ENCODE results near the gene BICD1.
A peak's percentile ranks its signal among the peaks of the same experiment; 100 is the strongest.

The BICD1 gene

DNA sequence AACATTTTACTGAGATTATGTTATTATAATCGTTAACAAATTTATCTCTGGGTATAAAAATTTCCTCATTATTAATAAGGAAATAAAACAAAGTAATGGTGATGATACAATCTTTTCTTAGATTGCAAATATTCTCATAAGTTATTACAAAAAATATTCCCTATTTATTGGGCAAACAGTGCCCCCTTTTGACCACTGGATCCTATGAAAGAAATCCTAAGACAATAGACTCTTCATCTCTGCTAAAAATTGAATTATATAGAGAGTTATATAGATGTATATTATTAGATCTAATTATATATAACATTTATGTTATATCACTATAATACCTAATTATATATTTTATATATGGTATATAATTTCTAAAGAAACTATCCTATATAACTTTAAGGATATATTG is 198.5 kb downstream of the BICD1 start:
- H3K9me3 Mint-ChIP-seq: no peaks in the 10 kb centered on the region
- ATAC-seq (replicated peaks) (no peak), DNase-seq (peak in 1 of 3 experiments; percentile 14)
- H3K27me3 Mint-ChIP-seq: no peaks in the 10 kb centered on the region
- no peaks in the 10 kb centered on the region for H3K4me1 Mint-ChIP-seq (ENCODE audit: low read depth in 2 of 2)
- H3K27ac Mint-ChIP-seq: no peak overlapping the region
- no peaks in the 10 kb centered on the region for H3K36me3 Mint-ChIP-seq (ENCODE audit: insufficient read depth)
- H3K4me3 Mint-ChIP-seq: no peak overlapping the region

DNA sequence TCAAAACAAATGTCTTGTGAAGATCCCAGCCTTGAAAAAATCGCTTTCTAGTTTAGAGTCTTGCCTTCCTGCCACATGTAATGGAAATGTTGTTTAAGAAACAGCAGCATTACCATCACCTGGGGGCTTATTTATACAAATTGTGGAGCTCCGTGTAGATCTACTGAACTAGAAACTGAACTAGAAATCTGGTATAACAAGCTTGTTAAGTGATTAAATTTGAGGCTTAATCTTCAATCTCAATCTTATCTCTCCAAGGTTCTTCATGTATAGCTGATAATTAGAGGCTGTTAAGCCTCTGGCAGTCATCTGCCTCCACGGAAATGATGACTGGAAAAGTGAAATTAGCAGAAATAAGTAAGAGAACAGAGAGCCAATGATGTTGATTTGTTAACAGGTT is 200.7 kb downstream of the BICD1 start:
- DNase-seq (no peak), ATAC-seq (replicated peaks) (no peak)
- peaks cover 0 to 3% of the 10 kb centered on the region in 2 donors for H3K4me1 Mint-ChIP-seq (ENCODE audit: low read depth in 2 of 2)
- H3K36me3 Mint-ChIP-seq (ENCODE audit: insufficient read depth): no peaks in the 10 kb centered on the region
- H3K9me3 Mint-ChIP-seq: no peaks in the 10 kb centered on the region
- H3K4me3 Mint-ChIP-seq: no peak overlapping the region
- H3K27me3 Mint-ChIP-seq: no peaks in the 10 kb centered on the region
- no peak overlapping the region for H3K27ac Mint-ChIP-seq

DNA sequence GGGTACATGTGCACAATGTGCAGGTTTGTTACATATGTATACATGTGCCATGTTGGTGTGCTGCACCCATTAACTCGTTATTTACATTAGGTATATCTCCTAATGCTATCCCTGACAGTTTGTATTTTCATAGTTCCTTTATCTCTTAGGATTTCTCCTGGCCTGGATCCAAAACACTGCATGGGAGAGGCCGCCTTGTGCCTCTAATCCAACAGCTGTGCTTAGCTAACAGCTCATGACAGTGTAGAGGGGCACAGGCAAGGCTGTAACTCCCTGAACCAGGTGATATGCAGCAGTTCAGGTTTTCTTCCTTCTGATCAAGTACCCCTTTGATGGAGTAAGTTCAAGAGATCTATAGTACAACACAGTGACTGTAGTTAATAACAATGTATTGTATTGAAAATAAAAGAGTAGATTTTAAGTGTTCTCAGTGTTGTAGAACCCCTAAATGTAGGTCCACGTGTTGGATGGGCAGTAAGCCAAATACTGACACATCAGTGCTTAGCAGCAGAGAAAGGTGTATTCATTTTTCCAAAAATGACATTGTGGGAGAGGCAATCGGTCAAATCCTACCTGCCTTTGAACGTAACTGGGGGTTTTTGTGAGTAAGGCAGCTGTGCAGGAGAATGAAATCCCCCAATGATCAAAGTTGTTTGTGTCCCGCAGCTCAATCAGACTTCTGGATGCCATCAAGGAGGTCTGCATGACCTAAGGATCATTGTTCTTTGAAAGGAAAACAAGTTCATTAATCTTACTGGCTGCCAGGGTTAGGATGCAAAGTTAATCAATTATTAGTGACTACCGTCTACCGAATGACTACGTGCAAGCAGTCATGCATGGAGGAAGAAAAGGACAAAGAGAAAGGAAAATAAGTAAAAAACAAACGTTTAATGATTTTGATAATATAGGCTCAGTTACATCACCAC is 203.4 kb downstream of the BICD1 start:
- Mint-ChIP-seq H3K9me3 (no peaks in the 10 kb centered on the region), H3K4me3 (no peak overlapping the region), H3K36me3 (ENCODE audit: insufficient read depth) (no peaks in the 10 kb centered on the region), H3K27me3 (no peaks in the 10 kb centered on the region), H3K27ac (no peak overlapping the region), H3K4me1 (ENCODE audit: low read depth in 2 of 2) (peaks cover 0 to 3% of the 10 kb centered on the region in 2 donors)
- DNase-seq (no peak), ATAC-seq (replicated peaks) (no peak)

- Mint-ChIP-seq H3K4me1 (ENCODE audit: low read depth in 2 of 2) (peaks cover 0 to 3% of the 10 kb centered on the region in 2 donors), H3K4me3 (no peak overlapping the region), H3K27me3 (no peaks in the 10 kb centered on the region), H3K9me3 (no peaks in the 10 kb centered on the region), H3K36me3 (ENCODE audit: insufficient read depth) (no peaks in the 10 kb centered on the region), H3K27ac (no peak overlapping the region)
- peak in 2 of 3 experiments; percentile 1 to 2 for DNase-seq
- peak; percentile 61 for ATAC-seq (replicated peaks)
Measured at GRCh38 chr12:32312049-32312670, 205.5 kb downstream of the BICD1 start.

DNA sequence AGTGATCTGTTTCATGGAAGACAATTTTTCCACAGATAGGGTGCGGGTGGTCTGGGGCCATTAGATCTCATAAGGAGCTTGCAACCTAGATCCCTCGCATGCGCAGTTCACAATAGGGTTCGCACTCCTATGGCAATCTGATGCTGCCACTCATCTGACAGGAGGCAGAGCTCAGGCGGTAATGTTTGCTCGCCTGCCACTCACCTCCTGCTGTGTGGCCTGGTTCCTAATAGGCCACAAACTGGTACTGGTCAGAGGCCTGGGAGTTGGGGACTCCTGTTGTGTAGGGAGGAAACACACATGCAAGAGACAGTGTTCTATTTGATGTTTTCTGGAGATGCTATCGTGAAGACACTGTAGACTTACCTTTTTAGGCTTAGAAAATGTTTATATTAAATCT is 215.7 kb downstream of the BICD1 start:
- H3K4me3 Mint-ChIP-seq: no peak overlapping the region
- DNase-seq (no peak), ATAC-seq (replicated peaks) (no peak)
- H3K4me1 Mint-ChIP-seq (ENCODE audit: low read depth in 2 of 2): no peaks in the 10 kb centered on the region
- H3K27ac Mint-ChIP-seq: no peak overlapping the region
- no peaks in the 10 kb centered on the region for H3K9me3 Mint-ChIP-seq
- H3K27me3 Mint-ChIP-seq: no peaks in the 10 kb centered on the region
- peaks cover 3% of the 10 kb centered on the region for H3K36me3 Mint-ChIP-seq (ENCODE audit: insufficient read depth)

GRCh38 chr12:32331133-32331532 is 224.5 kb downstream of the BICD1 start:
- no peaks in the 10 kb centered on the region for H3K9me3 Mint-ChIP-seq
- H3K4me3 Mint-ChIP-seq: no peak overlapping the region
- no peak overlapping the region for H3K27ac Mint-ChIP-seq
- H3K27me3 Mint-ChIP-seq: no peaks in the 10 kb centered on the region
- ATAC-seq (replicated peaks): no peak
- DNase-seq: no peak
- no peaks in the 10 kb centered on the region for H3K36me3 Mint-ChIP-seq (ENCODE audit: insufficient read depth)
- peaks cover 1 to 5% of the 10 kb centered on the region in 2 donors for H3K4me1 Mint-ChIP-seq (ENCODE audit: low read depth in 2 of 2)

- H3K4me1 Mint-ChIP-seq (ENCODE audit: low read depth in 2 of 2): peaks cover 1 to 5% of the 10 kb centered on the region in 2 donors
- no peaks in the 10 kb centered on the region for H3K36me3 Mint-ChIP-seq (ENCODE audit: insufficient read depth)
- H3K27ac Mint-ChIP-seq: no peak overlapping the region
- DNase-seq (no peak), ATAC-seq (replicated peaks) (no peak)
- no peaks in the 10 kb centered on the region for H3K27me3 Mint-ChIP-seq
- H3K4me3 Mint-ChIP-seq: no peak overlapping the region
- no peaks in the 10 kb centered on the region for H3K9me3 Mint-ChIP-seq
Measured at GRCh38 chr12:32332446-32332845, 225.8 kb downstream of the BICD1 start.

GRCh38 chr12:32334371-32334777 is 227.7 kb downstream of the BICD1 start:
- H3K36me3 Mint-ChIP-seq (ENCODE audit: insufficient read depth): peaks cover 5% of the 10 kb centered on the region
- ATAC-seq (replicated peaks) (no peak), DNase-seq (no peak)
- no peak overlapping the region for H3K27ac Mint-ChIP-seq
- no peak overlapping the region for H3K4me3 Mint-ChIP-seq
- H3K9me3 Mint-ChIP-seq: no peaks in the 10 kb centered on the region
- peaks cover 1 to 5% of the 10 kb centered on the region in 2 donors for H3K4me1 Mint-ChIP-seq (ENCODE audit: low read depth in 2 of 2)
- H3K27me3 Mint-ChIP-seq: no peaks in the 10 kb centered on the region

DNA sequence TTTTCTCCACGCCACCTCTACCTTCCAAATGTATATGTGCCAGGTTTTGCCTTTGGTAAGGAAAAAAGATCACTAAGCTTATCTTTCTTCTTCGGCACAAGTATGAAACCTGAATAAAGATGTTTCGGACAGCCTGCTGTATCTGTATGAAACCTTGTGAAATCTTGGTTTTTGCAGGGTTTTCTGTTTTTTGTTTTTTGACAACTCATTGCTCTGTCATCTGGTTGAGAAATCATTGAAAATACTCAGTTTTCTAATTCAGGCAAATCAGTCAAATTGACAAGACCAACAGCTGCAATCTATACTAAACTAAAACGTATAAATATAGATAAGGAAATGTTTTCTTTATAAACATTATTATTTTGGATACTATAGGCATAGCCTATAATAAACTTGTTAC is 229.6 kb downstream of the BICD1 start:
- DNase-seq (no peak), ATAC-seq (replicated peaks) (no peak)
- Mint-ChIP-seq H3K36me3 (ENCODE audit: insufficient read depth) (peaks cover 5% of the 10 kb centered on the region), H3K27me3 (no peaks in the 10 kb centered on the region), H3K27ac (no peak overlapping the region), H3K4me1 (ENCODE audit: low read depth in 2 of 2) (peaks cover 1 to 5% of the 10 kb centered on the region in 2 donors), H3K9me3 (no peaks in the 10 kb centered on the region), H3K4me3 (no peak overlapping the region)

- no peak overlapping the region for H3K27ac Mint-ChIP-seq
- no peaks in the 10 kb centered on the region for H3K4me1 Mint-ChIP-seq (ENCODE audit: low read depth in 2 of 2)
- ATAC-seq (replicated peaks): no peak
- no peak for DNase-seq
- H3K9me3 Mint-ChIP-seq: no peaks in the 10 kb centered on the region
- no peaks in the 10 kb centered on the region for H3K27me3 Mint-ChIP-seq
- H3K4me3 Mint-ChIP-seq: no peak overlapping the region
- H3K36me3 Mint-ChIP-seq (ENCODE audit: insufficient read depth): peaks cover 4% of the 10 kb centered on the region
Measured at GRCh38 chr12:32343496-32343895, 236.8 kb downstream of the BICD1 start.

DNA sequence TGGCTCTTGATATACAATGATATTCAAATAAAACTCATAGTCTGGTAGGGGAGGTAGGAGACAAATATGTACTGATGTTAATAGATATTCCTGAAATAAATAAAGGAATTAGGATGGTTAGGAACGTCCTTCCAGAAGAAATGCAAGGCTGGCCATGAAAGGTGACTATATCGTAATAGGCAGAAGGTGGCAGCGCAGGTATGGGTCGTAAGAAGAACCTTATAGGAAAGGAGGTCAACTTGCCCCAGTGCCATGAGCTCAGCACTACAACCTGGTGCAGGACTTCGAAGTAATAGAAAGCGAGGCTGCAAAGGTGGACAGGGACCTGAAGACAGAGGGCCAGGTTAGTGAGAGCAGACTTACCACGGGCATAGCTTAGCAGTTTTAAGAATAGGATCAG is 237.4 kb downstream of the BICD1 start:
- no peak for DNase-seq
- no peak overlapping the region for H3K27ac Mint-ChIP-seq
- no peaks in the 10 kb centered on the region for H3K36me3 Mint-ChIP-seq (ENCODE audit: insufficient read depth)
- no peak overlapping the region for H3K4me3 Mint-ChIP-seq
- H3K9me3 Mint-ChIP-seq: no peaks in the 10 kb centered on the region
- ATAC-seq (replicated peaks): no peak
- H3K27me3 Mint-ChIP-seq: no peaks in the 10 kb centered on the region
- H3K4me1 Mint-ChIP-seq (ENCODE audit: low read depth in 2 of 2): no peaks in the 10 kb centered on the region

- Mint-ChIP-seq H3K27me3 (no peaks in the 10 kb centered on the region), H3K9me3 (no peaks in the 10 kb centered on the region), H3K4me3 (no peak overlapping the region), H3K36me3 (ENCODE audit: insufficient read depth) (no peaks in the 10 kb centered on the region), H3K4me1 (ENCODE audit: low read depth in 2 of 2) (no peaks in the 10 kb centered on the region), H3K27ac (no peak overlapping the region)
- DNase-seq: no peak
- ATAC-seq (replicated peaks): no peak
Measured at GRCh38 chr12:32353540-32353939, 246.9 kb downstream of the BICD1 start.

- ATAC-seq (replicated peaks) (no peak), DNase-seq (no peak)
- H3K9me3 Mint-ChIP-seq: no peaks in the 10 kb centered on the region
- H3K4me3 Mint-ChIP-seq: no peak overlapping the region
- no peaks in the 10 kb centered on the region for H3K4me1 Mint-ChIP-seq (ENCODE audit: low read depth in 2 of 2)
- H3K36me3 Mint-ChIP-seq (ENCODE audit: insufficient read depth): no peaks in the 10 kb centered on the region
- H3K27me3 Mint-ChIP-seq: no peaks in the 10 kb centered on the region
- H3K27ac Mint-ChIP-seq: no peak overlapping the region
Measured at GRCh38 chr12:32357601-32358249, 251.1 kb downstream of the BICD1 start.

- no peaks in the 10 kb centered on the region for H3K27me3 Mint-ChIP-seq
- H3K36me3 Mint-ChIP-seq (ENCODE audit: insufficient read depth): no peaks in the 10 kb centered on the region
- DNase-seq: no peak
- H3K27ac Mint-ChIP-seq: no peak overlapping the region
- H3K9me3 Mint-ChIP-seq: no peaks in the 10 kb centered on the region
- no peaks in the 10 kb centered on the region for H3K4me1 Mint-ChIP-seq (ENCODE audit: low read depth in 2 of 2)
- ATAC-seq (replicated peaks): no peak
- H3K4me3 Mint-ChIP-seq: no peak overlapping the region
Measured at GRCh38 chr12:32360956-32361355, 254.3 kb downstream of the BICD1 start.
